HCT116 (cell line): ENCODE data around the gene PHC1. TPM values are rescaled to one million over a fixed set of nuclear protein-coding genes. Genes with fewer than 3 reads are reported as not detected.

Experiments
- ATAC-seq: fragments of 200-7000 bp; cut with Tn5 transposase; 2 replicates; pipeline ENCODE4 v1.9.1; 2020; ENCODE audit warnings: mild to moderate bottlenecking, moderate library complexity
- BruUV-seq: library from RNA; stranded (reverse); fragments of 400-500 nt; replicated peaks from 2 replicates; lab custom pipeline; 2021; lab: Mats Ljungman, UMichigan
- CTCF ChIA-PET: fragments of 300-600 bp; sonication (Branson Sonifier 250); formaldehyde crosslinking; loops from one replicate; lab custom pipeline; 2021; ENCODE audit warnings: antibody characterized with exemption; lab: Charles Lee
- POLR2A ChIA-PET: fragments of 300-600, 350-600 bp; sonication (Branson Sonifier 250); formaldehyde crosslinking; loops from one replicate; lab custom pipeline; 2021; ENCODE audit warnings: antibody characterized with exemption; lab: Charles Lee
- RAD21 ChIA-PET, 2 experiments: fragments of 300-600 bp; sonication (Branson Sonifier 250); formaldehyde crosslinking; loops; one replicate each; lab custom pipeline; 2023; ENCODE audit warnings: low total read pairs in 2 of 2; ENCODE audit not compliant: uncharacterized antibody in 2 of 2, unreplicated experiment in 2 of 2, low non-redundant PET in 1 of 2; lab: Charles Lee
- DNase-seq: peaks from one replicate; pipeline ENCODE4 v3.0.0-alpha.2; 2010; ENCODE audit warnings: low read depth, low spot score
- H2AFZ ChIP-seq: fragments of 200-600 bp; shearing (Covaris generic), sonication (generic); 2 replicates; pipeline ENCODE4 v1.6.1; 2017; ENCODE audit warnings: low read depth, mixed run types, mixed read lengths, antibody characterized with exemption, low read length; ENCODE audit not compliant: poor library complexity, severe bottlenecking
- H3K27ac ChIP-seq: 2 replicates; pipeline ENCODE4 v1.5.1; 2012; ENCODE audit warnings: low read depth, low read length
- H3K27me3 ChIP-seq: fragments of 200-600 bp; sonication (generic); 2 replicates; pipeline ENCODE4 v1.6.1; 2016; ENCODE audit warnings: mixed run types, low read length, mixed read lengths; ENCODE audit not compliant: insufficient read depth
- H3K36me3 ChIP-seq, 2 experiments: fragments of 200-500 bp in 1 of 2; fragments of 200-600 bp in 1 of 2; sonication (Bioruptor generic) in 1 of 2; sonication (generic) in 1 of 2; 2 replicates each; pipeline versions ENCODE4 v1.5.1 to v1.6.1; 2014 to 2016; ENCODE audit warnings: low read length in 2 of 2, inconsistent platforms in 1 of 2, mixed read lengths in 1 of 2, mixed run types in 1 of 2; ENCODE audit not compliant: insufficient read depth in 2 of 2, control insufficient read depth in 1 of 2
- H3K4me1 ChIP-seq, 2 experiments: fragments of 200-600 bp in 1 of 2; sonication (generic) in 1 of 2; 2 replicates each; pipeline versions ENCODE4 v1.5.1 to v1.6.1; 2012 to 2017; ENCODE audit warnings: low read length in 2 of 2, inconsistent platforms in 1 of 2, mild to moderate bottlenecking in 1 of 2, mixed read lengths in 1 of 2, mixed run types in 1 of 2, moderate library complexity in 1 of 2; ENCODE audit not compliant: insufficient read depth in 2 of 2, control insufficient read depth in 1 of 2
- H3K4me2 ChIP-seq: fragments of 200-600 bp; sonication (generic); 2 replicates; pipeline ENCODE4 v1.6.1; 2017; ENCODE audit warnings: mixed run types, low read length, mixed read lengths
- H3K4me3 ChIP-seq, 2 experiments: fragments of 200-600 bp in 1 of 2; sonication (generic) in 1 of 2; replicated peaks in 1 of 2; 2 replicates each; pipeline ENCODE4 v1.5.1; 2011 to 2016; ENCODE audit warnings: low read length in 2 of 2, control low read depth in 1 of 2, low read depth in 1 of 2, mild to moderate bottlenecking in 1 of 2, mixed read lengths in 1 of 2, mixed run types in 1 of 2
- H3K79me2 ChIP-seq: fragments of 200-600 bp; sonication (generic); 2 replicates; pipeline ENCODE4 v1.6.1; 2017; ENCODE audit warnings: mild to moderate bottlenecking, mixed run types, low read length, moderate library complexity, mixed read lengths; ENCODE audit not compliant: insufficient read depth
- H3K9ac ChIP-seq: fragments of 200-600 bp; sonication (generic); 2 replicates; pipeline ENCODE4 v1.6.1; 2016; ENCODE audit warnings: low read length, mixed read lengths
- H3K9me2 ChIP-seq: fragments of 200-600 bp; sonication (generic), shearing (Covaris generic); 2 replicates; pipeline ENCODE4 v1.6.1; 2017; ENCODE audit warnings: mixed run types, mild to moderate bottlenecking, moderate library complexity; ENCODE audit not compliant: insufficient read depth
- H3K9me3 ChIP-seq, 2 experiments: fragments of 200-500 bp in 1 of 2; fragments of 200-600 bp in 1 of 2; sonication (Bioruptor generic) in 1 of 2; sonication (generic) in 1 of 2; 2 replicates each; pipeline ENCODE4 v1.6.1; 2014 to 2017; ENCODE audit warnings: low read length in 2 of 2, mixed read lengths in 2 of 2, inconsistent platforms in 1 of 2, low read depth in 1 of 2, mild to moderate bottlenecking in 1 of 2, mixed run types in 1 of 2, moderate library complexity in 1 of 2; ENCODE audit not compliant: control insufficient read depth in 1 of 2, insufficient read depth in 1 of 2
- H4K20me1 ChIP-seq: fragments of 200-600 bp; sonication (generic), shearing (Covaris generic); 2 replicates; pipeline ENCODE4 v1.6.1; 2017; ENCODE audit warnings: mixed run types, mild to moderate bottlenecking, moderate library complexity; ENCODE audit not compliant: insufficient read depth
- ELF1 ChIP-seq: IDR thresholded peaks from 2 replicates; pipeline ENCODE4 v1.6.1; 2012; ENCODE audit warnings: low read depth, borderline replicate concordance
- REST ChIP-seq: IDR thresholded peaks from 2 replicates; pipeline ENCODE4 v1.6.1; 2012; ENCODE audit warnings: low read depth
- SIN3A ChIP-seq: IDR thresholded peaks from 2 replicates; pipeline ENCODE4 v1.6.1; 2012; ENCODE audit warnings: low read depth
- SP1 ChIP-seq: IDR thresholded peaks from 2 replicates; pipeline ENCODE4 v1.6.1; 2012; ENCODE audit warnings: low read depth
- TCF7L2 ChIP-seq: IDR thresholded peaks from 2 replicates; pipeline ENCODE4 v1.7.0; 2011; ENCODE audit warnings: borderline replicate concordance, inconsistent platforms; ENCODE audit not compliant: insufficient read depth, insufficient read length; ENCODE audit errors: extremely low read depth
- YY1 ChIP-seq: IDR thresholded peaks from 2 replicates; pipeline ENCODE4 v1.6.1; 2011; ENCODE audit warnings: low read length, low read depth, moderate library complexity, mild to moderate bottlenecking; ENCODE audit not compliant: insufficient replicate concordance; ENCODE audit errors: extremely low read depth
- ZNF274 ChIP-seq: fragments of 200-500 bp; sonication (Bioruptor generic); IDR thresholded peaks from 2 replicates; pipeline ENCODE4 v1.6.1; 2014; ENCODE audit warnings: mild to moderate bottlenecking, low read depth, low read length, inconsistent platforms
- intact Hi-C: fragments of 100-400 bp; cut with micrococcal nuclease; formaldehyde crosslinking; loops from 2 replicates; pipeline ENCODE4 v1.10.0; 2022
- total RNA-seq: library from RNA; stranded (reverse); gene quantifications from one replicate; pipeline ENCODE4 v1.2.1, GENCODE V29; 2021; ENCODE audit not compliant: unreplicated experiment
- TF ChIP-seq, protein P1 (sequence below): IDR thresholded peaks from 2 replicates; pipeline ENCODE4 v1.6.1; 2012

Gene PHC1
- total RNA-seq, 1 experiment from 2014 or later = 22.8 TPM

GRCh38 chr12:8989413-8989812 is 75.1 kb downstream of the PHC1 start, which contains the start of gene KLRG1:
KLRG1 (plus strand) TSS chr12:8989546; CDS start chr12:8989636, 90 bp downstream.
- ChIA-PET POLR2A (no interaction called here), RAD21 (no interaction called here), CTCF (no interaction called here)
- ATAC-seq (no peak), DNase-seq (no peak)
- Histone ChIP-seq H3K4me1 (no peaks in the 10 kb centered on the region), H2AFZ (no peak within 1 kb of the TSS), H3K36me3 (no peaks in the 10 kb centered on the region), H4K20me1 (no peaks in the 10 kb centered on the region), H3K27ac (no peak within 1 kb of the TSS), H3K9me3 (no peaks in the 10 kb centered on the region), H3K4me3 (no peak within 1 kb of the TSS), H3K79me2 (no peaks in the 10 kb centered on the region), H3K9ac (no peak within 1 kb of the TSS), H3K4me2 (no peak within 1 kb of the TSS), H3K27me3 (no peaks in the 10 kb centered on the region), H3K9me2 (no peaks in the 10 kb centered on the region)
- intact Hi-C loops = no loop called here
- no TSS peak for BruUV-seq
- TF ChIP-seq, protein P1, sequence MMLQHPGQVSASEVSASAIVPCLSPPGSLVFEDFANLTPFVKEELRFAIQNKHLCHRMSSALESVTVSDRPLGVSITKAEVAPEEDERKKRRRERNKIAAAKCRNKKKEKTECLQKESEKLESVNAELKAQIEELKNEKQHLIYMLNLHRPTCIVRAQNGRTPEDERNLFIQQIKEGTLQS = no peak
- TF ChIP-seq SIN3A (no peak), YY1 (no peak), SP1 (no peak), ELF1 (no peak), TCF7L2 (no peak), ZNF274 (no peak), REST (no peak)

Other genes starting within 250 kb of the PHC1 start
- gene RIMKLB, start 216.5 kb upstream of the PHC1 start, total RNA-seq = 0.39 TPM
- gene A2ML1, start 91.9 kb upstream of the PHC1 start, total RNA-seq = not detected
- gene M6PR, start 35.1 kb downstream of the PHC1 start, total RNA-seq = 142 TPM
- 1.5 TPM for gene KLRG1, start 75.0 kb downstream of the PHC1 start, total RNA-seq
- 3.0 TPM for gene A2M, start 201.4 kb downstream of the PHC1 start, total RNA-seq